ENCODE measurements around the gene TIAM1.

Gene TIAM1

GRCh38 chr21:31203431-31204054 lies 140.5 kb downstream of the TIAM1 start:
- no peak for DNase-seq (ENCODE audit: low read depth in 3 of 3)

- DNase-seq (ENCODE audit: low read depth in 3 of 3): no peak
Measured at GRCh38 chr21:31201548-31201947, 142.5 kb downstream of the TIAM1 start.

DNA sequence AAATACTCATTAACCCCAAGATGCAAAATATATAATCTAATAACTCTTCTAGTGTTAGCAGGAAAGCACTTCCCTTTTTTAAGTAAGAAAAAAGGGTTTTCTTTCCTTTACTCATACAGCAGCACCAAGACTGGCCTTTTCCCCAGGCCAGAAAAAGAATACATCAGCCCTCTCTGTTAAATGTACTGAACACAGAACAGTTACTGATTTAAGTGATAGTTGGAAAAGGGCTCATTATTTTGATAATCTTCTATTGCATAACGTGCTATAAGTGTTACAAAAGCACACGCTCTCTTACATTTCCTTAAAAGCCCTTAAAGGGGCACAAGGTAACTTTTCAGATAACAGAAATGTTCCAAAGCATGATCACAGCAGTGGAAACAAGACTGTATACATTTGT lies 142.9 kb downstream of the TIAM1 start:
- no peak for DNase-seq (ENCODE audit: low read depth in 3 of 3)

- no peak for DNase-seq (ENCODE audit: low read depth in 3 of 3)
Measured at GRCh38 chr21:31198575-31198974, 145.5 kb downstream of the TIAM1 start.

DNA sequence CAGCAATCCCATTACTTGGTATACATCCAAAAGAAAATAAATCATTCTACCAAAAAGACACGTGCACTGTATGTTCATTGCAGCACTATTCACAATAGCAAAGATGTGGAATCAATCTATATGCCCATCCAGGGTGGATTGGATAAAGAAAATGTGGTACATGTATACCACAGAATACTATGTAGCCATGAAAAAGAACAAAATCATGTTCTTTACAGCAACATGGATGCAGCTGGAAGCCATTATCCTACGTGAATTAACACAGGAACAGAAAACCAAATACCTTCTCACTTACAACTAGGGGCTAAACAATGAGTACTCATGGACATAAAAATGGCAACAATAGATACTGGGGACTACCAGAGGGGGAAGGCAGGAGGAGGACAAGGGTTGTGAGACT lies 147.3 kb downstream of the TIAM1 start:
- DNase-seq (ENCODE audit: low read depth in 3 of 3): no peak

DNA sequence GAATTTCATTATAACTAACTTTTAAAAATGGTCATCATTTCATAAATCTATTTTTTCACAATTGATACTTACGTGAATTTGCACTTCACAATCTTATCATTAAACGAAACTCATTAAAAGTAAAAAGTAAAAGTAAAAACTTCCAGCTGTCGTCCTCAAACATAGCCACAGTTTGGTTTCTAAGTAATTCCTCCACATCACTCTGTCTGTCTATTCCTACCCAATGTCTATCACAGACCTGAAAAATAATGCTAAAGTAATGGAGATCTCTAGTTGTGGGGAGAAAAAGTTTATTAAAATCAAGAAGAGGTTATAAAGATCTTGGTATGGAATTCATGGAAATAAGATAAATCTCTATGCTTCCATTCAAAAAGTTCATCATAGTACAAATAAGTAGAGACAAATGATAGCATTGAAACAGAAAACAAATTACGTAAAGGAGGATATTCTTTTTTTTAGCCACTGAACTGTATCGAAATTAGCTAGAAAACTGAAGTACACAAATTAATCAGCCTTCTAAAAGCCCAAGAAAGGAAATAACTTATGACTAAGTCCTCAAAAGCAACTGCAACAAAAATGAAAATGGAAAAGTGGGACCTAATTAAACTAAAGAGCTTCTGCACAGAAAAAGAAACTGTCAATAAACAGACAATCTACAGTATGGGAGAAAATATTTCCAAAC lies 148.6 kb downstream of the TIAM1 start:
- no peak for DNase-seq (ENCODE audit: low read depth in 3 of 3)

- no peak for DNase-seq (ENCODE audit: low read depth in 3 of 3)
Measured at GRCh38 chr21:31194510-31195293, 149.4 kb downstream of the TIAM1 start.

DNA sequence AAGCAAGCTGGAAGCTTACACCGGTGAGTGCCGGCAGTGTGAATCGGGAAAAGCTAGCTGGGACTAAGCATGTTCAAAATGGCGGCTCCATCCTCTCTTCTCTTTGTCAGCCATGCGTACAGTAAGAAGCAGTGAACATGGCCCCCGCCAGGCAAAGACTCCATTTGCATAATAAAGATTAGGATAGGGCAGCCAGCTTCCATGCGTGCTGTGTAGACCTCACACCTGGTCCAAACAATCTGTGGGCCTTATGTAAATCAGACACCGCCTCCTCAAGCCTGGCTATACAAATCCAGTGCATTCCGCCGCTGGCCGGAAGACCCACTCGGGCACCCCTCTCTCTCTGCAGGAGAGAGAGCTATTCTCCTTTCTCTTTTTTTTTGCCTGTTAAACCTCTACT lies 150.3 kb downstream of the TIAM1 start:
- DNase-seq (ENCODE audit: low read depth in 3 of 3): no peak

DNA sequence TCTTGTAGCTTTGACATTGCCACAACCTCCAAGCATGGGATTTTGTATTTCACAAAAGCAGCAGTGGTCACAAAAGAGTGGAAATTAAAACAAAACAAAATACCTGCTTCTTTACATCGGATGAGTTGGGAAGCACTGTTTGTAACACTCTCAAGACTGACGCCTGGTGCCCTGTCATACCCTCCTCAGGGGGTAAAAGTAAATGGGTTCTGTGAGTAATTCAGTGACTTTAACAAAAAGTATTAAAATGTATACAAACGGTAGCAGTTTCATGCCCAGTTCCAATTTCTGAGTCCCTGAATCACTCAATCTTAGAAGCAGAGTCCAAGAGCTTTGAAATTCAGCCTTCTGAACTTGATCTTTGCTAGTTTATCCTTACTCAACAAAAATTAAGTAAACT lies 152.5 kb downstream of the TIAM1 start:
- no peak for DNase-seq (ENCODE audit: low read depth in 3 of 3)

GRCh38 chr21:31190516-31190915 lies 153.5 kb downstream of the TIAM1 start:
- no peak for DNase-seq (ENCODE audit: low read depth in 3 of 3)

DNA sequence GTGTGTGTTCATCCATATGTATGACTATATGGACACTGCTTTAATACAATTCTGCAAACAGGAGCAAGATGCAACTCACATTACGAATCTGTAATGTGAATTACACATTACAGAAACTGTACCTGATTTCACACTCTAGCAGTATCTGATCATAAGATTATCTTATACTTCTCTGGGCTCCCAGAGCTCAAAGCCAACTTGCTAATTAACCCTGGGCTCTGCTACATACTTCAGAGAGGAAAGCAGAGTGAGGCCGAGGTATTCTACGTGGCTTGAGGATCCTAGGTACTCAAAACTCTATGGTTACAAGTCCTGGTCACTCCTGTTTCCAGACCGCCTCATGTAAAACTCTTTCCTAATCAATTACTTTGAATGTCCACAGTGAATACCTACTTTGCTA lies 156.6 kb downstream of the TIAM1 start:
- no peak for DNase-seq (ENCODE audit: low read depth in 3 of 3)

GRCh38 chr21:31186916-31187315 lies 157.1 kb downstream of the TIAM1 start:
- DNase-seq (ENCODE audit: low read depth in 3 of 3): no peak

GRCh38 chr21:31185663-31186062 lies 158.4 kb downstream of the TIAM1 start:
- no peak for DNase-seq (ENCODE audit: low read depth in 3 of 3)

- DNase-seq (ENCODE audit: low read depth in 3 of 3): no peak
Measured at GRCh38 chr21:31184876-31185275, 159.2 kb downstream of the TIAM1 start.

- DNase-seq (ENCODE audit: low read depth in 3 of 3): peak; percentile 51 to 63 (median 58)
Measured at GRCh38 chr21:31184459-31184858, 159.6 kb downstream of the TIAM1 start.

DNA sequence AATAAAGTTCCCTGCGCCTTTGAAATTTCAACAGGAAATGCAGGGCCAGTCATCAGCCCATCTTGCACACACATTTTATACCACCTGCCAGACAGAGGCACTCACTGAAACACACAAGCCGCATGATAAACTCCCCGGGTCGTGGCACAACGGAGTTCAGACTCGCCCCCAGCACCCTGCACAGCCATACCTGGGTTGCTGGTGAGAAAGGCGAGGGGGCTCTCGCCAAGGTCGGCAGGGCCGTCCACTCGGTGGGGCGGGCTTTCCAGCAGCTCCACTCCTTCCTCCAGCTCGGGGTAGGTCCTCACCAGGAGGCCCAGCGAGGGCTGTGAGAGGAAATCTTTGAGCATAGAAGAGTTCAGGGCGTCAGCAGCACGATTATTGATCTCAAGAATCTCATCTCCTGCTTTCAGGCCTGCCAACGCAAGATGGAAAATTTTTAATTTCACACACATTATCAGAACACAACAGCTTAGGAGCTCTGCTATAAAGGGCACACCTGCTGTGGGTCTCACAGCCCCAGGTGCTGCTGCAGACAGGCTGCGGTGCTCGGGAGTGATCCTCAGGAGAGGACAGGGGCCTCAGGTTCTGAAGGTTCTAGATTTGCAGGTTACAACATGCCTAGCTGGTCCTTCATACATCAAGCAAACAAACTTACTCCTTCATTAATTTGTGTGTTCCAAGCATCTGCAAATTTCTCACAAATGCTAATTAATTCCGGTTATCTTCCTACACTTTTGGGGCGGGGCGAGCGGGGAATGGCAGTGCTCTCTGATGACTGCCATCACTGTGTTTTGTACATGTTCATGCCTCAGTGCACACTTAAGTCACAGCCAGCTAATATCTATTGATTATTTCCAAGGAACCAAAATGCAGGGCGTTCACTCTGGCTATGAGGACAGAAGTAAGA lies 161.6 kb downstream of the TIAM1 start:
- peak; percentile 36 to 60 (median 45) for DNase-seq (ENCODE audit: low read depth in 3 of 3)

DNA sequence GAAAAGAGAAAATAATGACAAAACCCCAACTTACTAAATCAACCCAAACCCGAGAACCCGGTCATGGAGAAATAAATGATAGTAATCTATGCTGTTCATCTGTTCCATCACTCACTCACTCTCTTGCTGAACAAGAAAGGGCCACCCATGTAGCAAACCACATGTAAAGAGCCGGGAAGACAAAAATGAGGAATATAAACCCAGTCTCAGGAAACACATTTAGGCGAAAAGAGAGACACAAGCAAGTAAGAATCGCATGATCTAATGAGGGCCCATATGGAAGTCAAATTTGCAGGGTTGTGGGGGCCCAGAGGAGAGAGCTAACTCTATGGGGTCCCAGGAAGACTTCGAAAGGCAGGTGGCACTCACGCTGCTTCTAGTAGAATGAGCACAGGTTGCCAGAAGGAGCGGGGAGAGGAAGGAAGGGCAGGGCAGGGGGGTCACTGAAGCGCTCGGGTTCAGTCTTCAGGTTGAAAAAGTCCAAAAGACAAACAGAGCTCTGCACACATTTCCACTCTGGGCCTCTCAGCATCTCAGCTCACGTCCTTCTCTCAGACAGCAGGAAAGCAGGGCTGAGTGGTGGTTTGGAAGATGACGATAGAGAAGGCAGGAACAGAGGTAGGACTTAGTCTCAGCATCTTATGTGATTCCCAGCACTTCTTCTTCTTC lies 162.8 kb downstream of the TIAM1 start:
- no peak for DNase-seq (ENCODE audit: low read depth in 3 of 3)

DNA sequence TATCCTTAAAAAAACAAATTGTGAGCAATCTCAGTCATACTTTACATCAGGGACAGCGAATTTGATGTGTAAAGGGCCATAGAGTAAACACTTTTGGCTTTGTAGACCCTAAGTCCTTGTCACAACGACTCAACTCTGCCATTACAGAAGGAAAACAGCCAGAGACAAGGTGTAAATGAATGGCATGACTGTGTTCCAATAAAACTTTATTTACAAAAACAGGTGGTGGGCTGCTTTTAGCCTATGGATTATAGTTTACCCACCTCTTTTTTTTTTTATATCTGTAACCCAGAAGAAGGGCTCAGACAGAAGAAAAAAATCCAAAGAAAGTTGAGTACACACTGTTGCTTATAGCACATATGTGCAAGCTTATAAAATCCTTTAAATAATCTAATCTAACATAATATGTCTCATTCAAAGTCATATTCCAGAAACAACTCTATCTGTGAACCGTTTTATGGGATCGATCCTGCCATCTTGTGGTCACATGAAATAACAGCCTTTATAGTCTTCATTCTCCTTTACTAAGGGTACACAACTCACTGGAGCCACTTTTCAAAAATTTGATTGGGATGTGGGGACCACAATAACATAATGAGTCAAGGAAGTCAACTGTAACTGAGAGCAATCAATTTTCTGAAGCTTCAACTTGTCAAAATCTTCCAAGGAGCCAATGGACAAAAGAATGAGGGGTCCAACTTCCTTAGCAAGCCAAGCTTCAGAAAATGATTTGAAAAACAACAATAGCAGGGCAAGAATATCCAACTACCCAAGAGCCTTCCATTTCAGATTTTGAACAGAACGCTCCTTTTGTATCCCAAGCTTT lies 163.6 kb downstream of the TIAM1 start:
- no peak for DNase-seq (ENCODE audit: low read depth in 3 of 3)

DNA sequence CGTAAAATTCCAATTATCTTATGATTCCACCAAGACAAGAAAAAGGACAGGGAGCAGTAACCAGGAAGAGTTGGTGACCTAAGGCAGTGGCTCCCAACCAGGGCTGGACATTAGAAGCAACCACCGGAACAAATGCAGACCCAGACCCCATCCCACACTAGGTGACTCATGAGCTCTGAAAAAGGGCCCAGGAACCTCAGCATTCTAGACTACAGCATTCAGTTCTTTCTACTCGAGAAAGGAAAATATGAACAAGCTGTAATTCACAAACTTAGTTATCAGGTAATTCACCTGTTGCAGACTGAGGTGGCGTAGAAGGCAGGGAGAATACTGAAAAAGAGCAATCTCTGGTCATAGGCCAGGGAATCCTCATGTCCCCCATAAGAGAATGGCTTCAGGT lies 167.3 kb downstream of the TIAM1 start:
- no peak for DNase-seq (ENCODE audit: low read depth in 3 of 3)

DNA sequence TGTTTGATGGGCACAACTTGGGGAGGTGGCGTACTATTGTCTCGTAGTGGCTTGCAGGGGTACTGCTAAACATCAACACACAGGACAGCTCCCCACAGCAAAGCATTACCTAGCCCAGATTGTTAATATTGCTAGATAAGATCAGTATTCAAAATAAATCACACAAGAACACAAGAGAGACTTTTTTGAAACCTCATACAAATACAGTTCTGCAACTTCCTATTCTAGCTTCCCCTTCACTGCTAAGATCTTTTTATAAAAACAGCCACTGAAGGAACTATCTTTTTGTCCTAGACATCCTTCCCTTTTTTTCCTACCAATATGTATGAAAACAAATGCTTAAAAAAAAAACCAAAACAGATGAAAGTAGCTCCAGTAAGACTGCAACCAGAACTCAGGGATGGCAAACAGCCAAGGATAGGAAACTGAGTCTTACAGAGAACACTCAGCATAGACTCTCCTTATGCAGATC lies 167.9 kb downstream of the TIAM1 start:
- DNase-seq (ENCODE audit: low read depth in 3 of 3): no peak
